ENCODE data around the gene RPS8. TPM values are rescaled to one million over a fixed set of nuclear protein-coding genes. Genes with fewer than 3 reads are reported as not detected.
"Not testable (repeated sequence)": the region's sequence is repeated elsewhere in the genome, so short reads cannot be mapped to it uniquely, and the experiment has no call there.

RPS8 gene
- polyA plus RNA-seq, 1 donor, result 1,947 TPM

DNA sequence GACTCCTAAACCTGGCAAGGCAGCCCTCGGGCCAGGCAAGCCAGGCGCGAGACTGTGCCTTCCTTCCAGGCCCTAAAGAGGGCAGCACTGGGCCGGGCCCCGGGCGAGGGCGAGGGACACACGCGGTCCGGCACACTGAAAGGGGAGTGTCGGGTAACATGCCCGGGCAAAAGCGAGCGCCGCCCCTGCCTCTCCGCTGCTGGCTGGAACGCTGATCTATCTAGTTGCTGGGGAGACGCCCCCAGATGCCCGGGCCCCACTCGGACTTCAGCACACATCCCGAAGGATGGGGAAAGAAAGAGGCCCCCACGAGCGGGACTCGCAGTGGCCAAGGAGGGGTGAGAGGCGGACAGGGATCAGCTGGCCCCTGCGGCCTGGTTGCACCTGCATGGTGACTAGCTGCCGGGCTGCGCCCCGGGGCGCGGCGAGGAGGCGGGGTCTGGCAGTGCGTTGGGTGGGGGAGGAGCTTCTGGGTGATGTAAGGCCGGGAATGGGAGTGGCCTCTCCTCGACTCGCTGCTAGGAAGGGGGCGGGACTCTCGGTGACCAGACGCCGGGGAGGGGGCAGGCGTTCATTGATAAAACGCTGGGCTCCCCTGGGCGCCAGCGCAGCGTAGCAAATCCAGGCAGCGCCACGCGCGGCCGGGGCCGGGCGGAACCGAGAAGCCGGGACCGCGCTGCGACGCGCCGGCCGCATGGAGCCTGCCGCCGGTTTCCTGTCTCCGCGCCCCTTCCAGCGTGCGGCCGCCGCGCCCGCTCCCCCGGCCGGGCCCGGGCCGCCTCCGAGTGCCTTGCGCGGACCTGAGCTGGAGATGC lies 24.6 kb downstream of the RPS8 start, which contains the start of gene PLK3:
Gene PLK3 (plus strand): TSS at position 608 of the 815 bp plus-strand sequence. CDS start 87 bp downstream, at position 695.
- peak; percentile 96 for DNase-seq

DNA sequence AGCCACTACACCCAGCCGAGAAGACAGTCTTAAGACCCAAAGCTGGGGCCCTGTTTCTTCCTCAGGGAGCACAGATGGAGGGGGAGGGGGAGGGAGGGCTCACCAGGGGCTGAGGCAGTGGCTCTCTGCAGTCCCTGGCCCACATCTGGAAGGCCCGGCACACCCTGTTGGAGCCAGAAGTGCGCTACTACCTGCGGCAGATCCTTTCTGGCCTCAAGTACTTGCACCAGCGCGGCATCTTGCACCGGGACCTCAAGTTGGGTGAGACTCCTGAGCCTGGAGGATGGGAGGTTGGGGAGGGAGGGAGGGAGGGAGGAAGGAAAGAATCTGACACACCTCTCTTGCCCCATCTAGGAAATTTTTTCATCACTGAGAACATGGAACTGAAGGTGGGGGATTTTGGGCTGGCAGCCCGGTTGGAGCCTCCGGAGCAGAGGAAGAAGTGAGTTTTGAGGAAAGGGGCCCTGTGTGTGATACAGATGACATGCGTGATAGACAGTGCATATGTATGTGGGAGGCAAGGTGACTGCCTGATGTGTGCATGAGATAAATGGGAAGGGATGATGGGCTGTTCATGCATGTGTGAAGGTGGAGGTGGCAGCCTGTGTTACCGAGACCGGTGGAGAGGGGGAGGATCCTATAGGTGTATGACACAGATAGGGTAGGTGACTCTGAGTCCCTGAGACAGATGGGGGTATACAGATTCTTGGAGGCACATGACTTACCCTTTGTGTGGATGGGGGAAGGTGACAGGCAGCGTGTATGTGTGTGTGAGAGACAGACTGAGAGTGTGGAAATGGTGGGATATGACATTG lies 26.4 kb downstream of the RPS8 start:
- DNase-seq, result no peak

DNA sequence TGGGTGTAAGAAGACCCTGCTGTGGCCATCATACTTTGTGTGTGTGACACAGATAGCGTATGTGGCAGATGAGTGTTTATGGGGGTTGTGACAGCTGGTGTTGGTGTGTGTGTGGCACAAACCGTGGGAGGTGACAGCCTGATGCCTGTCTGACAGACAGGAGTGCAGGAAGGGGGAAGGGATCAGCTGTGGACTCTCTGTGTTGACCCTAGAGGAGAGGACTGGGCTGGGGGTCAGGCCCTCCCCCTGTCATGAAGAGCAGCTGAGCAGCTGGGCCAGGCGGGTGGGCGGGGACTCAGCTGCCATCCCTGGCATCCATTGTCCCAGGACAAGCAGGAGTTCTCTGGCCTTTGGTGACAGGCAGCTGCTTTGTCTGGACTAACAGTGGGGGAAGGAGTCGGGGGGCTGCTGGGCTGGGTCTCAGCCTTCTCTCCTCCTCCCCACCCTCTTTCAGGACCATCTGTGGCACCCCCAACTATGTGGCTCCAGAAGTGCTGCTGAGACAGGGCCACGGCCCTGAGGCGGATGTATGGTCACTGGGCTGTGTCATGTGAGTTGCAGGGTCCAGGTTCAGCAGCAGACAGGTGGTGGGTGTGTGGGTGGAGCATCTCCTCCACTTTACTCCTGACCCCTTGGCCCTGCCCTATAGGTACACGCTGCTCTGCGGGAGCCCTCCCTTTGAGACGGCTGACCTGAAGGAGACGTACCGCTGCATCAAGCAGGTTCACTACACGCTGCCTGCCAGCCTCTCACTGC lies 27.1 kb downstream of the RPS8 start:
- DNase-seq, result peak; percentile 26

DNA sequence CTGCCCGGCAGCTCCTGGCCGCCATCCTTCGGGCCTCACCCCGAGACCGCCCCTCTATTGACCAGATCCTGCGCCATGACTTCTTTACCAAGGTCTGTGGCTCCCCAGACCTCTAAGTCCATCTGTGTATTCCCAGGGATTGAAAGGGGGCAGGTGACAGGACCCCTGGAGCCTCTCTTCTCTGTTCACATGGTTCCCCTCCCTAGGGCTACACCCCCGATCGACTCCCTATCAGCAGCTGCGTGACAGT lies 27.6 kb downstream of the RPS8 start:
- no peak for DNase-seq

- no peak for DNase-seq
Observed at GRCh38 chr1:44803312-44804095, 28.2 kb downstream of the RPS8 start.

DNA sequence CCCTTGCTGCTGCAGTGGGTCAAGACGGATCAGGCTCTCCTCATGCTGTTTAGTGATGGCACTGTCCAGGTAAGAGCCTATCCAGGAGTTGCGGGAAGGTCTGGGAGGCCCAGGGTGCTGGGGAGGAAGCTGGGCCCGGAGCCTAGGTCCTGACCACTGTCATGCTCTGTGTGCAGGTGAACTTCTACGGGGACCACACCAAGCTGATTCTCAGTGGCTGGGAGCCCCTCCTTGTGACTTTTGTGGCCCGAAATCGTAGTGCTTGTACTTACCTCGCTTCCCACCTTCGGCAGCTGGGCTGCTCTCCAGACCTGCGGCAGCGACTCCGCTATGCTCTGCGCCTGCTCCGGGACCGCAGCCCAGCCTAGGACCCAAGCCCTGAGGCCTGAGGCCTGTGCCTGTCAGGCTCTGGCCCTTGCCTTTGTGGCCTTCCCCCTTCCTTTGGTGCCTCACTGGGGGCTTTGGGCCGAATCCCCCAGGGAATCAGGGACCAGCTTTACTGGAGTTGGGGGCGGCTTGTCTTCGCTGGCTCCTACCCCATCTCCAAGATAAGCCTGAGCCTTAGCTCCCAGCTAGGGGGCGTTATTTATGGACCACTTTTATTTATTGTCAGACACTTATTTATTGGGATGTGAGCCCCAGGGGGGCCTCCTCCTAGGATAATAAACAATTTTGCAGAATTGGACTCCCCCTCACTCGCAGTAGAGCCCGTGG lies 30.1 kb downstream of the RPS8 start:
- no peak for DNase-seq

- no peak for DNase-seq
Observed at GRCh38 chr1:44806025-44806703, 30.8 kb downstream of the RPS8 start.

GRCh38 chr1:44806704-44807363 lies 31.5 kb downstream of the RPS8 start, which contains the start of gene DYNLT4:
TSS of gene DYNLT4 (minus strand) at chr1:44807351. CDS start at chr1:44806668, 683 bp downstream.
- DNase-seq, result no peak

DNA sequence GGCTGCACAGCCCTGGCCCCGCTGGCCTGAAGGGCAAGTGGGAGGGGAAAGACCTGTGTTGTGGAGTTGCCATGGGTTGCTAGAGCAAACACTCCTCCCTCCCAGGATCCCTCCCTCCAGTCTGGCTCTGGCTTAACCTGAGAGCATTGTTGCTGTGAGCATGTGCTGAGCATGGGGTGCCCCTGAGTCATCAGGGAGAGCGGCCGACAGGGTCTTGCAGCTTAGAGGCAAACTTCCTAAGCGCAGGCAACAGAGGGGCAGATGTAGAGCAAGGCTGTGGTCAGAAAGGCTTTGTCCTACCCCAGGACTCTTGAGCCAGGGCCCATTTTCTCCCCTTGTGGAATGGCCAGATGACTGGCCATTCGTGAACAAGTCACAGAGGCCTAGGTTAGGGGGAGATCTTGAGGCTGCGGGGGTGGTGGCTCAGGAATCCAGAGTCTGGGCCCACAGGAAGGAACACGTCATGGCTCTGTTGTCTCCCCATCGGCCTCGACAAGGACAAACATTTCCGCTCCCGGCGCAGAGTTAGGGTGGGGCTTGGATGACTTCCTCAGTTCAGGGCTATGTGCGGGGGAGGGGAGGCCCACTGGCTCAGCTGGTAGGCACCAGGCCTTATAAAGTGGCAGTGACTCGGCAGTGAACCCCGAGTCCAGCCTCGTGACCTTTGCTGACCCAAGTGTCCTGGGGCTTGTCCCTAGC lies 32.2 kb downstream of the RPS8 start:
- peak; percentile 90 for DNase-seq

- peak; percentile 90 for DNase-seq
Observed at GRCh38 chr1:44808063-44808937, 33.0 kb downstream of the RPS8 start, which contains the start of gene BTBD19. TSS of gene BTBD19 (plus strand) at chr1:44808523. CDS start at chr1:44808821, 298 bp downstream.

DNA sequence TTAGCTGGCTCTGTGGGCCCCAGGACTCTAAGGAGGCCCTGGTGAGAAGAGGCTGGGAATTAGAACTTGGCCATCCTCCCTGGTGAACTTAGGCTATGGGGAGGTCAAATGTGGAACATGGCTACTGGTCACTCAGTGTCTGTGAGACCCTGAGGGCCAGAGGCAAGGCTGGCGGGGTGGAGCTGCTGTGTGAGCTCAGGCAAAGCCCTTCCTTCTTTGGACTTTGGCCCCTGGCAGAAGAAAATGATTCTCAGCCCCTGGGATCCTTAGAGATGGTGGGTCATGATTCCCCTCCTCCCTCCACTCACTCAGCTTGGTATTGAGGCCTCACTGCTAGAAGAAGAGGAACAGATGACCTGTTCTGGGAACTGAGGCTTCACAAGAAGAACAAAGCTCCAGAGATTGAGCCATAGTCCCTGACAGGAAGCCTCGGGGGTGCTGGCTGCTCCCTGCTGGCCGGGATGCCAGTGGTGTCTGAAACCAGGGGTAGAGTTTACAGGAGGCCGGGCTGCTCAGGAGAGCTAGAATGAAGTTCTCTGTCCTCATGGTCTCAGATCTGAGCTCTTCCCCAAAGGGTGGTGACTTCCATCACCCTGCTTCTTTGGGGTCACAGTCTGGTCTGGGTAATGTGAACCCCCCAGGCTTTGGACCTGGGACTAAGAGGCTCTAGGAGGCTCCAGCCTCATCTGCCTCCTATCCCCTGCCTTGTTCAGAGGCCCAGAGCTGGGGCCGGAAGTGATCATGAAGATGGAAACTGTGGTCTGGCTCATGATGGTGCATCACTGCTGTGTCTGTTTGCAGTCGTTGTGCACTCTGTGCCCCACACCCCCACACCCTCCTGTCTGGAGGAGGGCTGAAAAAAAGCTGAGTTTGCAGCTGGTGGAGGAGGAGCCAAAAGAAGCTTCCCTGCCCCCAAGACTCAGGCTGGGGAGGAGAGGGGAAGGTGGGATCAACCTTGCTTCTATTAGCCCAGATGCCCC lies 33.9 kb downstream of the RPS8 start:
- DNase-seq, result peak; percentile 43

GRCh38 chr1:44810101-44810761 lies 34.9 kb downstream of the RPS8 start:
- no peak for DNase-seq

- DNase-seq, result not testable (repeated sequence)
Observed at GRCh38 chr1:44810762-44811105, 35.4 kb downstream of the RPS8 start.

DNA sequence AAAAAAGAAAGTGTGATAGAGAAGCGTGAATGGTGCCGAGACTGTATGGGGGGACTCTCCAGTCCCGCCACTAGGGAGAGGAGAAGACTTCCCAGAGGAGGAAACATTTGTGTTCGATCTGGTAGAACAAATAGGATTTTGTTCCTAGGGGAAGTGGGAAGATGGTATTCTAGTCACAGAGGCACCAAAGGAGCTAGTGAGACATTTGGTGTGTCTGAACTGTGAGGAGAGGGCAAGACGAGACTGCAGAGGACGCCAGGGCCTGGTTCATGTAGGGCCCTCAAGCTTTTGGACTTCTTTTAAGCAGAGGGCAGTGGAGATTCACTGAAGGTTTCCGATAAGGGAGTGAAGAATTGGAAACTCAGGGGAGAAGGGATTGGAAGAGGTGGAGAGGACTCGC lies 35.9 kb downstream of the RPS8 start:
- no peak for DNase-seq

DNA sequence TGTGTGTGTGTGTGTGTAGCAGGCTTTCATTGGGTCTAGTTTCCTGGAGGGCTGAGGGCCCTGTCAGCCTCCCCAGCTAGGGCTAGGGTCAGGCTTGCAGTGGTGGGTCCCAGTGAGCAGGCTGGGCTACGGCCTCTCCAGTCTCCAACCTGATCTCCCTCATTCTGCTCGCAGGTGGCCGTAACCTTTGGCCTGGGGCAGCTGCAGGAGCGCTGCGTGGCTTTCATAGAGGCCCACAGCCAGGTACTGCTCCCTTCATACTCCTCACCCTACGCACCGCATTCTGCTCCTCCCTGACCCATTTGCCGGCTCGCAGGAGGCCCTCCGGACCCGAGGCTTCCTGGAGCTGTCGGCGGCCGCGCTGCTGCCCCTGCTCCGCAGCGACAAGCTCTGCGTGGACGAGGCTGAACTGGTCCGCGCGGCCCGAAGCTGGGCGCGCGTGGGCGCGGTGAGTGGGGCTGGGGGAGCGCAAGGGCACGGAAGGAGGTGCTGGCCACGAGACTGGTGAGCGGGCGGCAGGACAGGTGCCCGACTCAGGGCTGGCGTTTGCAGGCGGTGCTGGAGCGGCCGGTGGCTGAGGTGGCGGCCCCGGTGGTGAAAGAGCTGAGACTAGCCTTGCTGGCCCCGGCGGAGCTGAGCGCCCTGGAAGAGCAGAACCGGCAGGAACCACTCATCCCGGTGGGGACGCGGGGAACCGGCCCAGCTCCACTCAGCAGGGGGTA lies 37.6 kb downstream of the RPS8 start:
- DNase-seq, result no peak

GRCh38 chr1:44815926-44816325 lies 40.6 kb downstream of the RPS8 start:
- DNase-seq, result not testable (repeated sequence)
